ENCODE data around the gene TRPV4.
"Not testable (repeated sequence)": the region's sequence is repeated elsewhere in the genome, so short reads cannot be mapped to it uniquely, and the experiment has no call there.

Gene TRPV4

GRCh38 chr12:109858764-109859163 lies 25.6 kb upstream of the TRPV4 start:
- DNase-seq, result no peak

- no peak for DNase-seq
Measured at GRCh38 chr12:109857715-109858114, 24.5 kb upstream of the TRPV4 start.

- no peak for DNase-seq
Measured at GRCh38 chr12:109855377-109855776, 22.2 kb upstream of the TRPV4 start.

GRCh38 chr12:109850518-109850917 lies 17.3 kb upstream of the TRPV4 start:
- DNase-seq, result not testable (repeated sequence)

GRCh38 chr12:109847142-109847735 lies 14.0 kb upstream of the TRPV4 start:
- peak in 1 of 3 donors; percentile 24 for DNase-seq

- no peak for DNase-seq
Measured at GRCh38 chr12:109845824-109846205, 12.6 kb upstream of the TRPV4 start.

- peak; percentile 89 to 96 (median 94) for DNase-seq
Measured at GRCh38 chr12:109844983-109845823, 12.0 kb upstream of the TRPV4 start.

GRCh38 chr12:109844091-109844490 lies 10.9 kb upstream of the TRPV4 start:
- no peak for DNase-seq

GRCh38 chr12:109842021-109842420 lies 8.8 kb upstream of the TRPV4 start:
- DNase-seq, result no peak

GRCh38 chr12:109841356-109841755 lies 8.2 kb upstream of the TRPV4 start:
- no peak for DNase-seq

- no peak for DNase-seq
Measured at GRCh38 chr12:109840305-109841074, 7.3 kb upstream of the TRPV4 start.

GRCh38 chr12:109839444-109839843 lies 6.2 kb upstream of the TRPV4 start:
- no peak for DNase-seq

GRCh38 chr12:109836916-109837315 lies 3.7 kb upstream of the TRPV4 start:
- peak; percentile 24 to 41 (median 28) for DNase-seq

GRCh38 chr12:109835827-109836226 lies 2.6 kb upstream of the TRPV4 start:
- no peak for DNase-seq

- no peak for DNase-seq
Measured at GRCh38 chr12:109832541-109833306, 474 bp downstream of the TRPV4 start.

GRCh38 chr12:109831929-109832328 lies 1.3 kb downstream of the TRPV4 start:
- no peak for DNase-seq

- no peak for DNase-seq
Measured at GRCh38 chr12:109831365-109831764, 1.8 kb downstream of the TRPV4 start.

- no peak for DNase-seq
Measured at GRCh38 chr12:109830718-109831117, 2.5 kb downstream of the TRPV4 start.

GRCh38 chr12:109830267-109830666 lies 2.9 kb downstream of the TRPV4 start:
- DNase-seq, result no peak

GRCh38 chr12:109829667-109830066 lies 3.5 kb downstream of the TRPV4 start:
- DNase-seq, result no peak

- DNase-seq, result no peak
Measured at GRCh38 chr12:109828754-109829511, 4.3 kb downstream of the TRPV4 start.

Data from suppressor macrophage treated with lipopolysaccharide for 1 hour (primary cell).